KG1 (cell line): ENCODE results near the gene RSPRY1.
"Not testable (repeated sequence)": the region's sequence is repeated elsewhere in the genome, so short reads cannot be mapped to it uniquely, and the experiment has no call there.

Experiments used
- DNase-seq: peaks from one replicate; lab custom pipeline; 2025; lab: John Stamatoyannopoulos, UW

RSPRY1 gene

DNA sequence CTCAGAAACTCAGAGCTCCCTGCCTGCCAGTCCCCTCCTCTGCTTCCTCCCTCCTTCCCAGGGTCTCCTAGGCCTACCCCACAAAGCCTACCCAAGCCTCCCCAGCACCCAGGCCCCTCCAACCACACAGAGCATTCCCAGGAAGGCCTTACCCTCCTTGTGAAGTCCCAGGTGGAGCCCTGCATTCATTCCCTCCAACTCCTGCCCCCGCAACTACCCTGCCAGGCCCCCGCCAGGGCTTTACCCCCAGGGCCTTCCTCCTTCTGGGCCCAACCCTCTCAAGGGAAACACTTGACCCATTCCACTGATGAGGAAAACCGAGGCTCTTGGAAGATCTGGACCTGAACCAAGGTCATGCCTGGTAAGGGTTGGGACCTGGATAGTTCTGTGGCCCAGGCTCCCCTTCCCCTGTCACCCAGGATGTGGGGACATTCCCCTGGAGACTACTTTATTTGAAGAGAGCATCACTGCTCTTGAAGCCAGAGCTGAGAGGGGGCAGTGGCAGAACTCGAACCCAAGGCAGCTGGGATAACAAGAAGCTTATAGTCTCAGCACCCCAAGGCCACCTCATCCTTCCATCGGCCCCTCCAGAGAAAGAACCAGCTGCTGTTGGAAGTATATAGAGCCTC lies 85.9 kb downstream of the RSPRY1 start:
- no peak for DNase-seq

DNA sequence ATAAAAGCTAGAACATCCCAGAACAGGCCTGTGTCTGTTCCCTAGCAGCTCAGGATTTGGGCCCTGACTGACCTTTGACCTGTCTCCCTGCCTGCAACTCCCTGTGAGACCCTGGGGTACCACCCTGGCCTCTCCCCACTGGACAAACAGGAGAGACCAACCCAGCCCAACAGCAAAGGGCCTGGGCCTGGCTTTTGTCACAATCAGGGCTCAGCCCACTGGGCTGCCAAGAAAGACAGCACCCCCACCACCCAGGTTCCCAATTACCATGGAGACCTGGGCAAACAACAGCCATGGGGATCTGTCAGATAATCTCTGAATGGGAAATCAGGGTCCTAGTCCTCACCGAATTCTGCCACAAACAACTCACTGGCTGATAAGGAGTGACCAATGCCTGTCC lies 87.2 kb downstream of the RSPRY1 start:
- DNase-seq = no peak

- DNase-seq = no peak
These were observed 87.7 kb downstream of the RSPRY1 start for GRCh38 chr16:57273826-57274225.

DNA sequence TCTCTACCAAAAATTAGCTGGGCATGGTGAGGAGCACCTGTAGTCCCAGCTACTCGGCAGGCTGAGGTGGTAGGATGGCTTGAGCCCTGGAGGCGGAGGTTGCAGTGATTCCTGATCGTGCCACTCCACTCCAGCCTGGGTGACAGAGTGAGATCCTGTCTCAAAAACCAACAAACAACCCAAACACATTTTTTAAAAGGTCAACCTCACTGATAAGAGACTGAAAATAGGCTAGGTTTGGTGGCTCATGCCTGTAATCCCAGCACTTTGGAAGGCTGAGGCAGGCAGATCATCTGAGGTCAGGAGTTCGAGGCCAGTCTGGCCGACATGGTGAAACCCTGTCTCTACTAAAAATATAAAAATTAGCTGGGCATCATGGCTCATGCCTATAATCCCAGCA lies 89.8 kb downstream of the RSPRY1 start:
- DNase-seq = not testable (repeated sequence)

GRCh38 chr16:57276596-57276995 lies 90.5 kb downstream of the RSPRY1 start:
- no peak for DNase-seq

- peak; percentile 8 for DNase-seq
These were observed 91.5 kb downstream of the RSPRY1 start for GRCh38 chr16:57277586-57277985.

DNA sequence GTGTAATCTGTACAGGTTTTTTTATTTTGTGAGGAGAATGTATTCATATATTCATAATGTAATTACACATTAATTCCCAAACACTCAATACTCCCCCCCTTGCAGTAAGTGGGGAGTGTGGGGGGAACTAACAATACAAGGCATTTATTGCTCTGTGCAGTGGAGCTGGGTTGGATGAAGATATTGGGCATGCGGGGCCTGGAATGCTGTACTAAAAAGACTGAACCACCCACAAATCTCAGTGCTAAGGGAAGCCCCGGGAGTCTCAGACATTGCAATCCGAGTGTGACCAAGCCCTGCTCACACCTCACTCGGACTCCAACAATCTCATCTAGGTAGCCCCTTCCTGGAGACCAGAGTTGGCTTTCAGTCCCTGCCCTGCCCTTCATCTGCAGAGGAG lies 92.4 kb downstream of the RSPRY1 start:
- DNase-seq = no peak

- no peak for DNase-seq
These were observed 93.9 kb downstream of the RSPRY1 start for GRCh38 chr16:57279780-57280638.

DNA sequence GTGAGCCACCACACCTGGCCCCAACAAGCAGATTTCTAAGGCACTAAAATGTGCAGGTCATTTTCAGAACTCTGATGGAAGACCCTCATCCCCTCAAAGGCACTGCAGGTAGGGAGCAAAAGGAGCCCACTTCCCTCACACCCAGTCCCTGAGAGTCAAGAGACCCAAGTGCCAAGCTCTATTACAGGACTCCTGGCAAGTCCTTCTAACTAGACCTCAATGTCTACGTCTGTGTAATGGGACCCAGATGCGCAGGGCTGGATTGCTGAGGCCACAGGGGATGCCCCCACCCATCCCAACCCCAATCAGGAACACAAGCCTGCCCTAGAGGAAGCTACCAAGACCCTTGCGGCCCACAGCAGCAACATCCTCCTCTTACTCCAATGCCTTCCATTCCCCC lies 95.7 kb downstream of the RSPRY1 start:
- no peak for DNase-seq

DNA sequence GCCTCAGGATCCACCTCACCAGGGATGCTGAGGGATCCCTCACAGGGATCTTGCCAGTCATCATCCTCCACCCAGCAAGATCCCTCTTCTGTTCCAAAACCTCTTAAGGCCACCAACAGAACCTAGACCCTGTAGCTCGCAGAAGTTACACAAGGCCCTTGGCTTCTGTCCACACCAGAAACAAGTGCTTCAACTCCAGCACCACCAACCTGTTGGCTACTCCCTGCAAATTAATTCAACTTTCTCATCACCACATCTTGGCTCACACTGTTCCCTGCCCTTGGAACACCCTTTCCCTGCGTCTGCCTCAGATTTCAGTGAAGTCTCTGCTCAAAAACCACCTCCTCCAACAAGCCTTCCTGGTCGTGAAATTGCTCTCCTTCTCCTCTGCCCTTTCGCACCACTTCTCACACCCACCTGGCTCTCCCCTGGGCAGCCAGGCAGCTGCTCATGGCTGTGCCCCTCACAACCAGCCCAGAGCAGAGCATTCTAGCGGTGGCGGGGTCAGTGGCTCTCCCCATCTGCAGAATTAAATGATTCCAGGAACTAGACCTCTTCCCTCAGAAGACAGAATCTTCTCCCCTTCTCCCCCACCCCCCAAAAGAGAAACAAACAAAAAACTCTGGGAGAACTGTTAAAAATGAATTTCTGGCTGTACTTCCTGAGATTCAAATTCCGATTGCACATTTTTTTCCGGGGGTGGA lies 96.5 kb downstream of the RSPRY1 start:
- no peak for DNase-seq

DNA sequence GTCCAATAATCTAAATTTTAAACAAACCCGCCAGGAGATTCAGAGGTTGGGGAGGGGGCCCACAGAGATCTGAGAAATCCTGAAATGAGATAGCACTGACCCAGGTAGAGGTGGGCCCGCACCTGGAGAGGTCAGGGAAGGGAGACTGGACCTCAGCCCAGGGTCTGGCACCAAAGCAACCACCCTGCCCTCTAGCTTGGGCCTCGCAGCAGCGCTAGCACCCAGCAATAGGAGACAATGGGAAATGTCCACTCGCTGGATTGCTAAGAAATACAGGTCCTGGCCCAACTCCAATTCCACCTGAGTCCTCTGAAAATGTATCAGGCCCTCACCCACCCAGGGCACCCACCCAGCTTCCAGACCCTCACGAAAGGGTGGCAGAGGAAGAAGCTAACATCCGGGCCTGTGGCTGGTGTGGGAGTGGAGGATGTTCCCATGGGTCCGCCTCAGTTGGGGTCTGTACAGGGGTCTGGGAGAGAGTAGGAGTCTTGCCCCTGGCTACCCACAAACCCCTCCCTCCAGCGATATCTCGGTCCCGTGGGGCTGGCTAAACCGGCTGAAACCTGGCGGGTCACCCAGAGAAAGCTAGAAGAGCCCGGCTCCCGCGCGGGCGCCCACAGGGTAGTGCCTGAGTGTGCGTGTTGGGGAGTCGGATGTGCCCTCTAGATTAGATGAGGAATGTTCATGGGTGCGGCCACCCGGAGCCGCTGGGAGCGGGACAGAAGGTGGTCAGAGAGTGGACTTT lies 97.3 kb downstream of the RSPRY1 start:
- DNase-seq = no peak

DNA sequence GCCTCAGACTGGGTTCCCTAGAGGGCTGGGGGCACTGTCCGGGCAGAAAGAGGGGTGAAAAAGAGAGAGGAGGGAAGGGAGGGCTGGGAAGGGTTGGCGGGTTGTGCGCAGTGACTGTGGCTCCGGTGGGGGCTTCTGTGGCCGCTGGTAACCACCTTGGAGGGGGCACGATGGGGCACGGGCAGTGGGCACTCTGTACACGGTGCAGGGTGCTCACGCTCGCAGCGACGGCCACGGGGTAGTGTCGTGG lies 97.8 kb downstream of the RSPRY1 start:
- no peak for DNase-seq

DNA sequence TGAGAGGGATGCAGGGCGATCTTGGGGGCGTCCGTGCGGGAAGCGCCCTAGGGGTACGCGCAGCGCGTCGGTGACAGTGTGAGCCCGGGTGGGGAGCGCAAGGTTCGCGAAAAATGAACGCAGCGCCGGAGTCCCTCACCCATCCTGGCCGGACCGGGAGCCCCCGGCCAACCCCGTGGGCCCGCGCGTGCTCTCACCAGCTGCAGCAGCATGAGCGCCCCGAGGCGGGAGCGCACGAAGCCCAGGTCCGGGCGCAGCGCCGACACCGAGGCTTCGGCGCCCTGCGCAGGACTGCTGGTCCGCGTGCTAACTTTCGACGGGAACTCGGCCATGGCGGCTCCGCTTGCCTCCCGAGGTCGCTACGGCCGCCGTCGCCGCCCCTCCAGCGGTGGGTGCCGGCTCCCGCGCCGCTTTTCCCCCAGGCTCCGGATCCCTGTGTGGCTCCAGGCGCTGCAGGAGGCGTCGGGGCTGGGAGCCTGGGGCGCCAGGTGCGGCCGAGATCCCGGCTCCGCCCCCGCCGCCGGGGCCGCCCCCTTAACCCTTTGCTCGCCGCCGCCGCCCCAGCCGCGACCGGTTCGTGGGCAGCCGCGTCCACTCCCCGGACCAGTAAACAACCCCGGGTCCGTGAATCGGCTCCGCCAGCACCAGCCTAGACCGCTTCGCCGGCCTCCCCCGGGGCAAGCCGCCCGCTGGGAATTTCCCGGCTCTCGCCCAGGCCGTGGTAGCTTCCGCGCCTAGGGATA lies 98.3 kb downstream of the RSPRY1 start, which contains the start of gene PLLP:
Gene PLLP (minus strand): TSS at position 464 of the 743 bp plus-strand sequence. CDS start 132 bp downstream, at position 332.
- DNase-seq = no peak

- DNase-seq = no peak
These were observed 98.8 kb downstream of the RSPRY1 start for GRCh38 chr16:57284952-57285363.

- no peak for DNase-seq
These were observed 99.2 kb downstream of the RSPRY1 start for GRCh38 chr16:57285379-57285778.

DNA sequence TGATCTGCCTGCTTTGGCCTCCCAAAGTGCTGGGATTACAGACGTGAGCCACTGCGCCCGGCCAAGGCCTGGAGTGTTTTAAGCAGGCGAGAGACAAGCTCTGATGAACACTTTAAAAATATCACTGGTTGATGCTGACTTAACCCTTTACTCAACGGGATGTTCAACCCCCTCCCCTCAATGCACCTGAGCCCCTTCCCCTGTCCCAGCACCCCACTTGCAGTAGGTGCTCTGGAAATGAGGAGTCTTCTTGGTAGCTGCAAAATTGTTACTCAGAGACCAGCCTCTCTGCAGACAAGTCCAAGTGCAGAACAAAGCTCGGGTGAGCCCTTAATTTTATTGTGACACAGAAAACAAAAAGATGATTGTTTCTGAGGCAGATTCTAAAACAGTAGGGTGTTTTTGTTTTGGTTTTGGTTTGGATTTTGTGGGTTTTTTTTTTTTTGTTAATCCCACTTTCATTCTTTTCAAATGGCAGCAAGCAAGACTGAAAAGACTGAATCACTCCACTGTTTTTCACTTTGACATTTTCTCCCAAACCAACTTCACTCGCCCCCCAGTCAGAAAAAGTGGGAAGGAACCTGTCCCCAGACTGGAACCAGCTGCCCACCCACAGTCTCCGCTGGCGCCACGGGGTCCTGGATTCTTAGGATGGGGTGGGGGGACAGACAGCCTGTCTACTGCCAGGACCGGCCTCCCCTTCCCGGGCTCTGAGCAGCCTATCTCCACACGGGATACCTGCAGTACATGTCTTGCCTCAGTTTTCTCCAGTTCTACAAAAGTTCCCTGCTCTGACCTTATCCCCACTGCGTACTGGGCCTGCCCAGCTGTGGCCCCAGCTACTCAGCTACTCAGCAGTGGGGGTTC lies 103.5 kb downstream of the RSPRY1 start:
- no peak for DNase-seq
